SH-SY5Y (cell line): ENCODE measurements around the gene PGLYRP1.

Source experiments
- GATA2 ChIP-seq: IDR thresholded peaks from 2 replicates; pipeline ENCODE4 v1.6.1; 2011; ENCODE audit warnings: mild to moderate bottlenecking, low read depth, low read length
- GATA3 ChIP-seq: IDR thresholded peaks from 2 replicates; pipeline ENCODE4 v1.6.1; 2011; ENCODE audit warnings: low read depth, mild to moderate bottlenecking, low read length, moderate library complexity

DNA sequence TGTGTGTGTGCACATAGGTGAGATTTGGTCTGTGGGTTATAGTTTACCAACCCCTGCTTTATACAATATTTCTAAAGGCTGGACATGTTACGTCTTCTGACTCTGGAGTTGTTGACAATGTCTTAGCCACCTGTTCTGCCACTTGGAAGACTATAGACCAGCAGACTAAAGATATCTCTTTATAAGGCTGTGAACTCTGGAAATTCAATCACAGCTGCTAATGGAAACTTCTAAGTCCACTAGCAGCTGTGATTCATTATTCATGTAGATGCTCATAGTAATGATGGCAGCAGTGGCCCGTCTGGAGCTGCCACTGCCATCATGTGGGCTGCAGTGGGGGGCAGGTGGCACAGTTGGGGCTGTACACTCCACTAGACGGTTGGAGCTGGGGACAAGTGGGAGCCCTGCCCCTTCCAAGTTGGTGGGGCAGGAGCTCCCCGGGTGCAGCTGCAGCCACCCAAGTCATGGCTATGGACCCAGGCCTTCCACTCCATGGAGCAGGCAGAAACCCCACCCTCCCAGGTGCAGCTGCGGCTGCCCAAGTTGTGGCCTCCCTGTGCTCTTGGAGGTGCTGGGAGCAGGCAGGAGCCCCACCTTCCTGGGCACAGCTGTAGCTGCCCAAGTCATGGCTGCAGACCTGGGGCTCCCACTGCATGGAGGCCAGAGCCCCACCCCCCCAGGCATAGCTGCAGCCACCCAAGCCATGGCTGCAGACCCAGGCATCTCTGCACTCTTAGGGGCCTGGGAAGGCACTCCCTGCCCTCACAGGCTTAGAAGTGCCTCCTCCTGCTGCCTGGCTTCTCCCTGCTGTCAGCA, 9.1 kb upstream of the PGLYRP1 start:
- no peak for TF ChIP-seq GATA2
- no peak for TF ChIP-seq GATA3
